ENCODE results near the gene CCZ1. TPM values are rescaled to one million over a fixed set of nuclear protein-coding genes. Genes with fewer than 3 reads are reported as not detected.
"Not testable (repeated sequence)": the region's sequence is repeated elsewhere in the genome, so short reads cannot be mapped to it uniquely, and the experiment has no call there.

Gene CCZ1
- total RNA-seq, 1 donor: 64.9 TPM

DNA sequence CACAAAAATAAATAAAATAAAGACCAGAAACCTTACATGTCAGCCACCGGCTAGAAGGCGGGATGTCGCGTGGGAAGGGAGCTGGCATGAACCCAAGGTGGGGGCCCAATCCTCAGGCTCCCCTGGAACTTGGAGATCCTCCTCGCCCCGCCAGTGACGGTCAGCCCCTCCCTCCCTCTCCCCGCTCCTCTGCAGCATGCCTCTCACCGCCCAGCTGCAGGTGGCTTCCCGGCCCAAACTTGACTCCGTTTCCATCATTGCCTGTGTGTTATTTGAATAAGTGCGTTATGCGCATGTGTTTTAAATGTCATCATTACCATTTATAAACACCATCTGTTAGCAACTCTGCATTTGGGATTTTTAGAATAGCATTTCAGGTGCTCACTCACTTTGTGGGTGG, 64.7 kb downstream of the CCZ1 start:
- H3K27me3 ChIP-seq (ENCODE audit: insufficient read depth, low read length); H3K4me3 ChIP-seq (ENCODE audit: low read length): not testable (repeated sequence)

DNA sequence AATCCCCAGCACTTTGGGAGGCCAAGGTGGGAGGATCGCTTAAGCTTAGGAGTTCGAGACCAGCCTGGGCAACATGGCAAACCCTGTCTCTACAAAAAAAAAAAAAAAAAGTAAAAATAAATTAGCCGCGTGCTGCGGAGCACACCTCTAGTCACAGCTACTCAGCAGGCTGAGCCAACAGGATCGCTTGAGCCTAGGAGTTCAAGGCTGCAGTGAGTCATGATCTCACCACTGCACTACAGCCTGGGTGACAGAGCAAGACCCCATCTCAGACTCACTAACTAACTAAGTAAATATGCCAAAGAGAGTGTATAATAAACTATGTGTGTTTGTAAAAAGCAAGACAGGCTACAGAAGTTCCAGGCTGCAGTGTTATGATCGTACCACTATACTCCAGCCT, 65.3 kb downstream of the CCZ1 start:
- not testable (repeated sequence) for H3K4me3 ChIP-seq (ENCODE audit: low read length); H3K27me3 ChIP-seq (ENCODE audit: insufficient read depth, low read length); H3K4me1 ChIP-seq (ENCODE audit: insufficient read depth, low read length); H3K9me3 ChIP-seq (ENCODE audit: low read depth, low read length)

More for the DNA sequence above, 64.7 kb downstream of the CCZ1 start:
- not testable (repeated sequence) for H3K4me1 ChIP-seq (ENCODE audit: insufficient read depth, low read length); H3K9me3 ChIP-seq (ENCODE audit: low read depth, low read length)

DNA sequence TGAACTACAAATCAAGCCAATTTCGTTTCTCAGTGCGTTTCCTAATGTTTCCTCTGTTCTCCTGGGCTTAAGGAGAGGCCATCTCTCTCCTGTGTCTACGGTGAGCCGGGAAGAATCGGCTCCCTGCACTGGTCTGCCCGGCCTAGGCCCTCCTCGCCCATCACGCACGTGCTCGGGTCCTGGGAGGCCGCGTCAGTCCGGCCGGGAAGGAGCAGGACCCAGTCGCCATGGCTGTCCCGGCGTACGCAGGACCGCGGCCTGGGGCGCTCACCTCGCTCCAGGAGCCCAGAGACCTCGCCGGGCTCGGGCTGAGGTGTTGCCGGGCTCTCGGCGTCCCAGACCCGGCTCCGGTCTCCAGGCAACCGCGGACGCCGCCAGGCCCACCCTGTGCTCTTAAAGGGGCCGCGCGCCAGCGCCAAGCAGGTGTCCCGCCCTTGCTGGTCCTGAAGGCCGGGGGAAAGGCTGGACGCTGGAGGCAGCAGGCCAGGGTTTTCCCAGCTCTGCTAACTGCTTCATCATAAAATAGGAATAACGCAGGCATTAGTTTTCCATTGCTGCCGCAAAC, 71.9 kb downstream of the CCZ1 start, which contains the start of gene RSPH10B:
Gene RSPH10B (minus strand): TSS at position 343 of the 565 bp plus-strand sequence. CDS start 3,573 bp downstream, outside the sequence.
- H3K27me3 ChIP-seq (ENCODE audit: insufficient read depth, low read length); H3K4me3 ChIP-seq (ENCODE audit: low read length); H3K4me1 ChIP-seq (ENCODE audit: insufficient read depth, low read length); H3K9me3 ChIP-seq (ENCODE audit: low read depth, low read length): not testable (repeated sequence)

DNA sequence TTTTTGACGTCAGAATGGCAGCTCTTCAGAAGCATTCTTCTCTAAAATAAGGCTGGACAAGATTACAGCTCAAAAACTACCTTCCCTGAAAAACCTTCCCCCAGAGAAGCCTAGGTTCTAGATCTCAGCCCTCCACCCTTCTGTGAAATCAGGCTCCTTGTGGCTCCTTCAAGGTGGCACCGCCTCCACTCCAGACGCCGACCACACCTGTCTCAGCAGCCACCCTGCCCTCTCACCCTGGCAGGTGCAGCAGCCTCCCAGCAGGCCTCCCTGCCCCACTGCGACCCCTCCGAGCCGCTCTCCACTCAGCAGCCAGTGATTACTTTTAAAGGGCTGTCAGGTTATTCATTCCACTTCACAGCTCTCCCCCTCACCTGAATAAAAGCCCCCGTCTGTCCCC, 75.0 kb downstream of the CCZ1 start:
- H3K4me1 ChIP-seq (ENCODE audit: insufficient read depth, low read length); H3K4me3 ChIP-seq (ENCODE audit: low read length); H3K27me3 ChIP-seq (ENCODE audit: insufficient read depth, low read length); H3K9me3 ChIP-seq (ENCODE audit: low read depth, low read length): not testable (repeated sequence)

Other genes with a start within 250 kb of the CCZ1 start
- gene RNF216, start 117.1 kb upstream of the CCZ1 start, total RNA-seq: 93.6 TPM
- gene OCM, start 17.9 kb upstream of the CCZ1 start, total RNA-seq: 0.52 TPM
- 0.10 TPM for gene RSPH10B, start 72.0 kb downstream of the CCZ1 start, total RNA-seq
- 11.5 TPM for gene PMS2, start 110.3 kb downstream of the CCZ1 start, total RNA-seq
- 6.4 TPM for gene AIMP2, start 110.5 kb downstream of the CCZ1 start, total RNA-seq
- gene ANKRD61, start 132.6 kb downstream of the CCZ1 start, total RNA-seq: not detected
- 173 TPM for gene EIF2AK1, start 160.4 kb downstream of the CCZ1 start, total RNA-seq
- 22.0 TPM for gene USP42, start 206.2 kb downstream of the CCZ1 start, total RNA-seq